Activated CD8-positive, alpha-beta T cell treated with anti-CD3 and anti-CD28 coated beads for 36 hours (primary cell): Measurements from ENCODE around the gene AGRN. TPM values are rescaled to one million over a fixed set of nuclear protein-coding genes. Genes with fewer than 3 reads are reported as not detected.

Source experiments
- ATAC-seq: fragments of 200-7000 bp; cut with Tn5 transposase; one replicate; pipeline ENCODE4 v1.10.0; 2021; ENCODE audit warnings: mild to moderate bottlenecking, moderate library complexity
- CTCF ChIA-PET: fragments of 350-600 bp; sonication (Branson Sonifier 250); formaldehyde crosslinking; loops from one replicate; lab custom pipeline; 2021; ENCODE audit warnings: antibody characterized with exemption; lab: Charles Lee
- POLR2A ChIA-PET: fragments of 350-600 bp; sonication (Branson Sonifier 250); formaldehyde crosslinking; loops from one replicate; lab custom pipeline; 2021; ENCODE audit warnings: antibody characterized with exemption; lab: Charles Lee
- DNase-seq: peaks from one replicate; pipeline ENCODE4 v3.0.0-alpha.2; 2020
- H3K27ac Mint-ChIP-seq: one replicate; pipeline ENCODE4 v1.8.0; 2021; ENCODE audit warnings: mild to moderate bottlenecking, mixed read lengths
- H3K27me3 Mint-ChIP-seq: one replicate; pipeline ENCODE4 v1.8.0; 2021; ENCODE audit warnings: mixed read lengths
- H3K36me3 Mint-ChIP-seq: one replicate; pipeline ENCODE4 v1.8.0; 2021; ENCODE audit warnings: low read depth, mixed read lengths
- H3K4me1 Mint-ChIP-seq: one replicate; pipeline ENCODE4 v1.8.0; 2021; ENCODE audit warnings: low read depth, mixed read lengths
- H3K4me3 Mint-ChIP-seq: one replicate; pipeline ENCODE4 v1.8.0; 2021; ENCODE audit warnings: mild to moderate bottlenecking, moderate library complexity, mixed read lengths
- H3K9me3 Mint-ChIP-seq: one replicate; pipeline ENCODE4 v1.8.0; 2021; ENCODE audit warnings: mixed read lengths
- CTCF ChIP-seq: fragments of 200-600 bp; IDR thresholded peaks from one replicate; pipeline ENCODE4 v1.8.0; 2022; ENCODE audit warnings: antibody characterized with exemption, mild to moderate bottlenecking
- intact Hi-C: fragments of 100-400 bp; cut with micrococcal nuclease; formaldehyde crosslinking; loops from one replicate; pipeline ENCODE4 v1.10.0; 2022
- total RNA-seq, 2 experiments: library from RNA; stranded (reverse); gene quantifications; one replicate each; pipeline ENCODE4 v1.2.3, GENCODE V29; 2021

AGRN gene
- total RNA-seq, 2 experiments from 2014 or later = 64.9 to 68.0 TPM

DNA sequence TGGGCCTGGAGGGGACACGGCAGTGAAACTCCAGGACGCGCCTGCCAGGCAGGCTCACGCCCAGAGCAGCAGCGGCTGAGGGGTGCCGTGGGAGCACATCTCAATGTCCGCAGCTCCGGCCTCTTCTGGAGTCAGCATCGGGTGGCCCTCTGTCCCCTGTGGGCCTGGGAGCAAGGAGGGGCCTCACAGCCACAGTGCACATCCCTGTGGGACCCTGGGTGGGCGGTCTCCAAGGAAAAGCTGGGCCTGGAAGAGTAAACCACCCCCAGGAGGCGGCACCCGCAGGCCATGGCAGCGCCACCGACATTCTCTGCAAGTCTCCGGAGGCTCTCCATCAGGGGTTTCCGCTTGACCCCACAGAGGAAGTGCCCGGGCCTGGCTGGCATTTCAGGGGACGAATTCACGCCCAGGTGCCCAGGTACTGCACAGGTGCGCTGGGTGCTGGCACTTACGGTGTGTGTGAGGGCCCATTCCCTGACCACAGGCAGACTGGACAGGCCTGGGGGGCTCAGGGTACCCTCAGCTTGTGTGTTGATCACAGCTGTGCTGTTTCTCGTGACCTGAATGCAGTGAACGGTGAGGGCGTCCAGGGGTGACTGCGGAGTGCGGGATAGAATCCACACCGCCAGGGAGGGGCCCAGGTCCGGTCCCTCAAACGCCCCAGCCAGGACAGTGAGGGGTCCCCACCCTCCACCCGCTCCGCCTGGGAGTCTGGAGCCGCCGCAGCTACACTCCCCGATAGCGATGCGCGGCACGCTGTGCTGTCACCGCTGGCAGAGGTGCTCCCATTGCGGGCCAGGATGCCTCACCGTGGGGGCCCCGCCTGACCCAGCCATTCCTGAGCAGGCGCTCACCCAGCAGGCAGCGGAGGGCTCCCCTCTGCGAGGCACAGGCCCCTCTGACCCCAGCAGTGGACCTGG, 70.8 kb downstream of the AGRN start:
- H3K4me1 Mint-ChIP-seq = peaks cover 6% of the 10 kb centered on the region
- peaks cover 2% of the 10 kb centered on the region for H3K9me3 Mint-ChIP-seq
- no peak for DNase-seq
- ChIA-PET CTCF (no interaction called here), POLR2A (interaction anchor here (1.2 to 1.5 kb wide), 2 partner anchors 9 to 16 kb away, joined by 3 to 4 read pairs; partner anchors contain the start of gene RNF223)
- no peak for TF ChIP-seq CTCF
- H3K27me3 Mint-ChIP-seq = no peaks in the 10 kb centered on the region
- no peak overlapping the region for H3K4me3 Mint-ChIP-seq
- no peak overlapping the region for H3K27ac Mint-ChIP-seq
- intact Hi-C loops = no loop called here
- no peak for ATAC-seq
- peaks cover 6% of the 10 kb centered on the region for H3K36me3 Mint-ChIP-seq

DNA sequence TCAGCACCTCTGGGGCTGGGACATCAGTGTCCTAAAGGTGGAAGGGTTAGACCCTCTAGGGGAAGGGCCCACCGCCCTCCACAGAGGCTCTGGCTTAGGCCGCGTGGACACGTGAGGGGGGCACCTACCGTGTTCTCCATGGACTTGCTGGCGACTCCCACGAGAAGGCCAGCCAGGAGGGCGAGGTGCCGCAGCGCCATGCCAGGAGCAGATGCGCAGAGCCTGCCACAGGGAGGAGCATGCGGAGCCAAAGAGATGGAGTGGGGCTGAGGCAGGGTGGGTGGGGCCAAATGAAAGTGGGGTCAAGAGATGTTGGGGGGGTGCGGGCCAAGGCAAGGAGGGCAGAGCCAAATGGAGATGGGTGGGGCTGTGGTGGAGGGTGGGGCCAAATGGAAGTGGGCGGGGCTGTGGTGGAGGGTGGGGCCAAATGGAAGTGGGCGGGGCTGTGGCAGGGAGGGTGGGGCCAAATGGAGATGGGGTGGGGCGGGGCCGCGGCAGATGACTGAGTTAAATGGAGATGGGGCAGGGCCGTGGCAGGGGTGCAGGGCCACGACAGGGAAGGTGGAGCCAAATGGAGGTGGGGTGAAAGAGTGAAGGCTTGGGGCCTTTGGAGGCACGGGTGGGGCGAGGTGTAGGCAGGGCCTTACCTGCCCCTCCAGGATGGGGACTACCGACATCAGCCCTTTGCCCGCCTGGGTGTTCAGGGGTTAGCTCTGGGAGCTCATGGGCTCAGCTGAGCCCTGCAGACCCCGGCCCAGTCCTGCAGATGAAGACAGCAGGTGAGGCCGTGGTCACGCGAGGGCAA, 71.6 kb downstream of the AGRN start:
- intact Hi-C loops = no loop called here
- POLR2A ChIA-PET = interaction anchor here (1.4 to 1.5 kb wide), 3 partner anchors 9 to 12 kb away, joined by 3 to 6 read pairs (median 4); no protein-coding TSS in a partner anchor
- no peak for TF ChIP-seq CTCF
- H3K36me3 Mint-ChIP-seq = peaks cover 7% of the 10 kb centered on the region
- CTCF ChIA-PET = no interaction called here
- DNase-seq (peak; percentile 50), ATAC-seq (peak; percentile 65)
- no peaks in the 10 kb centered on the region for H3K27me3 Mint-ChIP-seq
- peaks cover 6% of the 10 kb centered on the region for H3K4me1 Mint-ChIP-seq
- no peak overlapping the region for H3K4me3 Mint-ChIP-seq
- H3K9me3 Mint-ChIP-seq = peaks cover 2% of the 10 kb centered on the region
- H3K27ac Mint-ChIP-seq = no peak overlapping the region

DNA sequence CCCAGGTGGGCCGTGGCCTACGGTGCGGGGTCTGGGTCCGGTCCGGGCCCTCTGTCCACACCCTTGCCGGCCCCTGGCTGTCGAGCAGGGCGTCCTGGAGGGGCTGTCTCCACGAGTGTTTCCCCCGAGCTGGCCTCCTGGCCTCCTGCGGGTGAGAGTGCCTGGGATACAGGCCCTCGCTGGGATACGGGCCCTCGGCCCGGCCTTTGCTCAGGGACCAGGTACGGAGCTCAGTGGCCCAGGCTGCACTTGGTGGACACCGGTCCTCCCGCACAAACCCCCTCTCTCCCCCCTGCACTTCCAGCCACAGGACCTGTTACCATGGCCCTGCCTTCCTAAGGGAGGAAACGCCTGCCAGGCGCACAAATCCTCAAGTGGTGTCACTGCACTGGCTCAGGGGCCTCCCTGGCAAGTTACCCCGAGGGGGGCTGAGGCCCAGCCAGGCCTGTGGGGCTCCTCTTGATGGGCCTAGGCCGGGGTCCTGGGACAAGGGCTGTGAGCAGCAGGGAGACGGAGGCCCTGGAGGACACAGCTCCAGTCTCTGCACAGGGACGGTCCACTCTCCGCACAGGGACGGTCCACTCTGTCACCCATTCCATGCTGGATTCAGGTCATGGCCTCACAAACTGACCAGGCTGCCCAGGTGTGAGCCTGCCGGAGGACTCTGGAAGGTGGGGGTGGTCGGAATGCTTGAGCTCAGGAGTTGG, 72.4 kb downstream of the AGRN start:
- no peak for TF ChIP-seq CTCF
- Mint-ChIP-seq H3K27me3 (no peaks in the 10 kb centered on the region), H3K36me3 (peaks cover 7% of the 10 kb centered on the region), H3K27ac (no peak overlapping the region), H3K9me3 (peaks cover 2% of the 10 kb centered on the region), H3K4me1 (peaks cover 6% of the 10 kb centered on the region), H3K4me3 (no peak overlapping the region)
- ChIA-PET POLR2A (interaction anchor here (1.4 kb wide), 2 partner anchors 10 to 13 kb away, joined by 3 to 6 read pairs; no protein-coding TSS in a partner anchor), CTCF (no interaction called here)
- no peak for ATAC-seq
- intact Hi-C loops = no loop called here
- DNase-seq = no peak

DNA sequence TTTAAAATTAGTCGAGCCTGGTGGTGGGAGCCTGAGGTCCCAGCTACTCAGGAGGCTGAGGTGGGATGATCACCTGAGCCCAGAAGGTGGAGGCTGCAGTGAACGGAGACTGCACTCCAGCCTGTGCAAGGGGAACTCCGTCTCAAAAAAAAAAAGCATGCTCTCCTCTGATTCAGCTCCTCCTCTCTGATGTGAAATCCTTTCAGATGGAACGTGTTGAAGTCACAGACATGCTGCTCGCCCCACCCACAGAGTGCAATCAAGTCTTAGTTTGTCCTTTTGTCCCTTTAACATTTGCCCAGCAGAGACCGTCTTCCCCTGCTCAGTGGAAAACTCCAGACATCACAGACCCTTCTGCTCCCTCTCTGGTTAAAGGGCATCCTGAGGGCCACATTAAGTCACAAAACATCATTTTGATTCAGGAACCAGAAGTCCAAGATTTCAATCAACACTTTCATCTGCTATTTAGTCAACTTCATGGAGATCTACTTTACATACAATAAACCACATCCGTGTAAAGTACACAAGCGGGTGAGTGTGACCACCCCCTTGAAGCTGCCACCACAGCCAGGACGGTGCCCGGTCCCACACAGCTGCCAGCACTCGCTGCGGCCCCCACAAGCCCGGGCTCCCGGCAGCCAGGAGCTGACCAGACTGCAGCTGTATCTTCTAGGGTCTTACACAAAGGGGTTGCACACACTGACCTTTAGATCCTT, 73.1 kb downstream of the AGRN start:
- intact Hi-C loops = no loop called here
- ChIA-PET POLR2A (interaction anchor here (1.4 kb wide), 2 partner anchors 9 to 13 kb away, joined by 3 to 6 read pairs; no protein-coding TSS in a partner anchor), CTCF (no interaction called here)
- Mint-ChIP-seq H3K4me3 (no peak overlapping the region), H3K9me3 (peaks cover 2% of the 10 kb centered on the region), H3K27me3 (no peaks in the 10 kb centered on the region), H3K36me3 (peaks cover 9% of the 10 kb centered on the region), H3K4me1 (peaks cover 11% of the 10 kb centered on the region), H3K27ac (no peak overlapping the region)
- DNase-seq (peak; percentile 33), ATAC-seq (peak; percentile 55)
- TF ChIP-seq CTCF = no peak
